IgD-negative memory B cell (primary cell): ENCODE measurements around the gene ATP8A2. TPM values are rescaled to one million over a fixed set of nuclear protein-coding genes. Genes with fewer than 3 reads are reported as not detected.

Experiments used
- H3K27ac Mint-ChIP-seq, 3 donors: one replicate each; pipeline ENCODE4 v1.8.0; 2020 to 2022; ENCODE audit warnings: mild to moderate bottlenecking in 3 of 3, mixed read lengths in 3 of 3, moderate library complexity in 1 of 3
- H3K27me3 Mint-ChIP-seq: one replicate; pipeline ENCODE4 v1.8.0; 2021; ENCODE audit warnings: mixed read lengths
- H3K36me3 Mint-ChIP-seq: one replicate; pipeline ENCODE4 v1.8.0; 2020; ENCODE audit warnings: mild to moderate bottlenecking, mixed read lengths
- H3K4me1 Mint-ChIP-seq, 3 donors: one replicate each; pipeline ENCODE4 v1.8.0; 2020 to 2022; ENCODE audit warnings: mixed read lengths in 3 of 3, mild to moderate bottlenecking in 1 of 3
- H3K4me3 Mint-ChIP-seq, 4 donors: one replicate each; pipeline ENCODE4 v1.8.0; 2020 to 2022; ENCODE audit warnings: mild to moderate bottlenecking in 4 of 4, mixed read lengths in 4 of 4, moderate library complexity in 3 of 4
- H3K9me3 Mint-ChIP-seq, 3 donors: one replicate each; pipeline ENCODE4 v1.8.0; 2020 to 2021; ENCODE audit warnings: mixed read lengths in 3 of 3, mild to moderate bottlenecking in 1 of 3
- polyA plus RNA-seq: library from polyadenylated mRNA; unstranded; fragments of 300-500 nt; fragmentation: Illumina TruSeq; gene quantifications from one replicate; pipeline ENCODE4 v1.2.3, GENCODE V29; 2021

Gene ATP8A2
- polyA plus RNA-seq, 1 donor from 2014 or later = 0.06 TPM

GRCh38 chr13:26010487-26011207 is 638.9 kb downstream of the ATP8A2 start:
- H3K4me3 Mint-ChIP-seq = no peak overlapping the region
- peaks cover 0 to 5% (median 0%) of the 10 kb centered on the region in 3 donors for H3K9me3 Mint-ChIP-seq

GRCh38 chr13:26011208-26011573 is 639.4 kb downstream of the ATP8A2 start:
- Mint-ChIP-seq H3K27ac (no peak overlapping the region), H3K36me3 (no peaks in the 10 kb centered on the region), H3K27me3 (peaks cover 1% of the 10 kb centered on the region), H3K9me3 (peaks cover 0 to 5% (median 0%) of the 10 kb centered on the region in 3 donors), H3K4me3 (peak overlapping the region in 1 of 4 donors; percentile 37), H3K4me1 (no peaks in the 10 kb centered on the region)

More at GRCh38 chr13:26010487-26011207, 638.9 kb downstream of the ATP8A2 start:
- no peak overlapping the region for H3K27ac Mint-ChIP-seq
- H3K36me3 Mint-ChIP-seq = no peaks in the 10 kb centered on the region
- no peaks in the 10 kb centered on the region for H3K4me1 Mint-ChIP-seq
- H3K27me3 Mint-ChIP-seq = peaks cover 1% of the 10 kb centered on the region

GRCh38 chr13:26011996-26012821 is 640.4 kb downstream of the ATP8A2 start:
- no peak overlapping the region for H3K27ac Mint-ChIP-seq
- H3K9me3 Mint-ChIP-seq = peaks cover 0 to 5% (median 0%) of the 10 kb centered on the region in 3 donors
- H3K36me3 Mint-ChIP-seq = no peaks in the 10 kb centered on the region
- no peaks in the 10 kb centered on the region for H3K4me1 Mint-ChIP-seq
- peaks cover 1% of the 10 kb centered on the region for H3K27me3 Mint-ChIP-seq
- H3K4me3 Mint-ChIP-seq = peak overlapping the region in 2 of 4 donors; percentile 28 to 66

- no peaks in the 10 kb centered on the region for H3K4me1 Mint-ChIP-seq
- H3K9me3 Mint-ChIP-seq = peaks cover 0 to 5% (median 0%) of the 10 kb centered on the region in 3 donors
- H3K36me3 Mint-ChIP-seq = no peaks in the 10 kb centered on the region
- peaks cover 1% of the 10 kb centered on the region for H3K27me3 Mint-ChIP-seq
- peak overlapping the region in 1 of 4 donors; percentile 51 for H3K4me3 Mint-ChIP-seq
- H3K27ac Mint-ChIP-seq = no peak overlapping the region
These were observed 641.2 kb downstream of the ATP8A2 start for GRCh38 chr13:26012995-26013394.

GRCh38 chr13:26015271-26016125 is 643.7 kb downstream of the ATP8A2 start:
- Mint-ChIP-seq H3K27ac (no peak overlapping the region), H3K9me3 (peaks cover 0 to 5% (median 0%) of the 10 kb centered on the region in 3 donors), H3K4me1 (no peaks in the 10 kb centered on the region), H3K27me3 (peaks cover 2% of the 10 kb centered on the region), H3K4me3 (peak overlapping the region in 1 of 4 donors; percentile 49), H3K36me3 (no peaks in the 10 kb centered on the region)

GRCh38 chr13:26016189-26016588 is 644.4 kb downstream of the ATP8A2 start:
- Mint-ChIP-seq H3K36me3 (no peaks in the 10 kb centered on the region), H3K27ac (peak overlapping the region in 1 of 3 donors; percentile 16), H3K4me1 (peaks cover 0 to 3% (median 0%) of the 10 kb centered on the region in 3 donors), H3K4me3 (no peak overlapping the region), H3K9me3 (peaks cover 0 to 5% (median 0%) of the 10 kb centered on the region in 3 donors), H3K27me3 (peaks cover 7% of the 10 kb centered on the region)

- peaks cover 8% of the 10 kb centered on the region for H3K27me3 Mint-ChIP-seq
- H3K4me3 Mint-ChIP-seq = no peak overlapping the region
- H3K36me3 Mint-ChIP-seq = no peaks in the 10 kb centered on the region
- H3K4me1 Mint-ChIP-seq = peaks cover 0 to 3% (median 0%) of the 10 kb centered on the region in 3 donors
- no peak overlapping the region for H3K27ac Mint-ChIP-seq
- peaks cover 0 to 5% (median 0%) of the 10 kb centered on the region in 3 donors for H3K9me3 Mint-ChIP-seq
These were observed 645.6 kb downstream of the ATP8A2 start for GRCh38 chr13:26017196-26017921.

GRCh38 chr13:26017932-26018665 is 646.3 kb downstream of the ATP8A2 start:
- Mint-ChIP-seq H3K27ac (peak overlapping the region in 1 of 3 donors; percentile 0), H3K4me1 (peaks cover 0 to 3% (median 0%) of the 10 kb centered on the region in 3 donors), H3K9me3 (peaks cover 0 to 5% (median 0%) of the 10 kb centered on the region in 3 donors), H3K27me3 (peaks cover 8% of the 10 kb centered on the region), H3K36me3 (no peaks in the 10 kb centered on the region), H3K4me3 (no peak overlapping the region)

GRCh38 chr13:26019251-26019650 is 647.5 kb downstream of the ATP8A2 start:
- no peak overlapping the region for H3K27ac Mint-ChIP-seq
- H3K4me3 Mint-ChIP-seq = no peak overlapping the region
- H3K36me3 Mint-ChIP-seq = no peaks in the 10 kb centered on the region
- peaks cover 0 to 3% (median 0%) of the 10 kb centered on the region in 3 donors for H3K4me1 Mint-ChIP-seq
- peaks cover 6% of the 10 kb centered on the region for H3K27me3 Mint-ChIP-seq
- H3K9me3 Mint-ChIP-seq = peaks cover 0 to 2% (median 0%) of the 10 kb centered on the region in 3 donors

- peaks cover 0 to 3% (median 0%) of the 10 kb centered on the region in 3 donors for H3K4me1 Mint-ChIP-seq
- no peak overlapping the region for H3K27ac Mint-ChIP-seq
These were observed 648.4 kb downstream of the ATP8A2 start for GRCh38 chr13:26019881-26020870.

GRCh38 chr13:26020891-26021290 is 649.1 kb downstream of the ATP8A2 start:
- peaks cover 0 to 3% (median 0%) of the 10 kb centered on the region in 3 donors for H3K4me1 Mint-ChIP-seq
- H3K9me3 Mint-ChIP-seq = no peaks in the 10 kb centered on the region
- peaks cover 2% of the 10 kb centered on the region for H3K36me3 Mint-ChIP-seq
- peaks cover 9% of the 10 kb centered on the region for H3K27me3 Mint-ChIP-seq
- no peak overlapping the region for H3K27ac Mint-ChIP-seq
- no peak overlapping the region for H3K4me3 Mint-ChIP-seq

More at GRCh38 chr13:26019881-26020870, 648.4 kb downstream of the ATP8A2 start:
- no peak overlapping the region for H3K4me3 Mint-ChIP-seq
- H3K27me3 Mint-ChIP-seq = peaks cover 6% of the 10 kb centered on the region
- no peaks in the 10 kb centered on the region for H3K9me3 Mint-ChIP-seq
- no peaks in the 10 kb centered on the region for H3K36me3 Mint-ChIP-seq

- H3K36me3 Mint-ChIP-seq = peaks cover 2% of the 10 kb centered on the region
- H3K4me3 Mint-ChIP-seq = no peak overlapping the region
- H3K9me3 Mint-ChIP-seq = no peaks in the 10 kb centered on the region
- H3K4me1 Mint-ChIP-seq = peaks cover 0 to 3% (median 0%) of the 10 kb centered on the region in 3 donors
- peaks cover 9% of the 10 kb centered on the region for H3K27me3 Mint-ChIP-seq
- H3K27ac Mint-ChIP-seq = no peak overlapping the region
These were observed 649.7 kb downstream of the ATP8A2 start for GRCh38 chr13:26021516-26021915.
